ENCODE measurements around the gene KLF16. TPM values are rescaled to one million over a fixed set of nuclear protein-coding genes. Genes with fewer than 3 reads are reported as not detected.

The KLF16 gene
- total and polyA plus RNA-seq, 10 of the 15 experiments (the other 5 are each of a cell fraction or from before 2014, with no cell fraction given) = 0.03 to 41.2 (median 2.6) TPM

DNA sequence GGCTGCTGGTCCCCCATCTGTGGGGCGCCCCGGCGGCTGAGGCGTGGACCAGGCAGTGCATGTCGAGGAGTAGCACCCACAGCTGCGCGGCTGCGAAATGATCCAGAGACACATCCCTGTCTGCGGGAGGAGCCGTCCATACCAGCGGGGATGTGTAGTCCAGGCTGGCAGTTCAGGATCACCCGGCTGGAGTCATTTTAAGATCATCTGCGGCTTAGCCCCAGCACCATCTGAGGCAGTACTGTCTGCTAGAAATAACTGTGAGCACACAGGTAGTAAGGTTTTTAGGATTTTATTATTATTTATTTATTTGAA lies 44.9 kb upstream of the KLF16 start:
- H3K4me1 ChIP-seq (ENCODE audit: control insufficient read depth, insufficient read depth, low read length) = peaks cover 31% of the 10 kb centered on the region
- H3K4me3 ChIP-seq = no peak overlapping the region
- WGBS (ENCODE audit: insufficient coverage, insufficient replicate concordance, low lambda C conversion rate, missing lambda C conversion rate) = over 99% methylated on average over 13 of the region's 13 CpGs
- intact Hi-C loops (cut with micrococcal nuclease; ENCODE audit: unreplicated experiment) (loop anchor here (5.0 to 10.0 kb wide), 2 partner anchors 109 to 186 kb away; partner anchors contain the start of genes BTBD2, IZUMO4 and MOB3A), in situ Hi-C loops (cut with MboI) (no loop called here)
- H3K4me2 ChIP-seq (ENCODE audit: control insufficient read depth, insufficient read depth) = peak overlapping the region; percentile 60; the same call in 1 of the 2 replicates
- no TSS peak for BruUV-seq (replicated peaks)
- H3K27me3 ChIP-seq (replicated peaks in 1 of 2; ENCODE audit: control insufficient read depth in 2 of 2, insufficient read depth in 2 of 2, low read length in 1 of 2) = no peaks in the 10 kb centered on the region
- H3K27ac ChIP-seq (ENCODE audit: control insufficient read depth, insufficient read depth) = no peak overlapping the region
- ATAC-seq (no peak), DNase-seq (ENCODE audit: low read depth, low spot score) (no peak), FAIRE-seq (no peak)
- H3K36me3 ChIP-seq (ENCODE audit: control insufficient read depth in 2 of 2, insufficient read depth in 2 of 2, low read length in 1 of 2) = no peaks in the 10 kb centered on the region; a peak in 2 of 4 replicates
- H2AFZ ChIP-seq (ENCODE audit: control insufficient read depth, low read depth, low read length) = no peak overlapping the region
- ChIA-PET SMC1A (ENCODE audit: uncharacterized antibody, unreplicated experiment) (no interaction called here), CTCF (interaction anchor here (0.9 kb wide), 1 partner anchor 34 kb away, joined by 3 read pairs; no protein-coding TSS in a partner anchor), POLR2A (interaction anchor here (1.0 kb wide), 1 partner anchor 20 kb away, joined by 3 read pairs; no protein-coding TSS in a partner anchor), RAD21 (ENCODE audit: unreplicated experiment) (interaction anchor here (0.9 kb wide), 1 partner anchor 33 kb away, joined by 3 read pairs; no protein-coding TSS in a partner anchor)
- no peak overlapping the region for H3K9ac ChIP-seq (ENCODE audit: control insufficient read depth, insufficient read depth, low read length)
- peaks cover 36% of the 10 kb centered on the region for H3K79me2 ChIP-seq (ENCODE audit: control insufficient read depth, insufficient read depth, low read length)
- no peaks in the 10 kb centered on the region for H3K9me3 ChIP-seq (replicated peaks; ENCODE audit: control insufficient read depth, insufficient read depth, low read length)
- TF ChIP-seq LARP7 (IDR thresholded peaks at IDR 0.05) (0 out of 2 replicates have a peak, but pooled peaks have one; percentile 17), FOXM1 (IDR thresholded peaks at IDR 0.05; ENCODE audit: low read depth, low read length) (no peak)
- no peaks in the 10 kb centered on the region for H4K20me1 ChIP-seq (ENCODE audit: control insufficient read depth, insufficient read depth)

DNA sequence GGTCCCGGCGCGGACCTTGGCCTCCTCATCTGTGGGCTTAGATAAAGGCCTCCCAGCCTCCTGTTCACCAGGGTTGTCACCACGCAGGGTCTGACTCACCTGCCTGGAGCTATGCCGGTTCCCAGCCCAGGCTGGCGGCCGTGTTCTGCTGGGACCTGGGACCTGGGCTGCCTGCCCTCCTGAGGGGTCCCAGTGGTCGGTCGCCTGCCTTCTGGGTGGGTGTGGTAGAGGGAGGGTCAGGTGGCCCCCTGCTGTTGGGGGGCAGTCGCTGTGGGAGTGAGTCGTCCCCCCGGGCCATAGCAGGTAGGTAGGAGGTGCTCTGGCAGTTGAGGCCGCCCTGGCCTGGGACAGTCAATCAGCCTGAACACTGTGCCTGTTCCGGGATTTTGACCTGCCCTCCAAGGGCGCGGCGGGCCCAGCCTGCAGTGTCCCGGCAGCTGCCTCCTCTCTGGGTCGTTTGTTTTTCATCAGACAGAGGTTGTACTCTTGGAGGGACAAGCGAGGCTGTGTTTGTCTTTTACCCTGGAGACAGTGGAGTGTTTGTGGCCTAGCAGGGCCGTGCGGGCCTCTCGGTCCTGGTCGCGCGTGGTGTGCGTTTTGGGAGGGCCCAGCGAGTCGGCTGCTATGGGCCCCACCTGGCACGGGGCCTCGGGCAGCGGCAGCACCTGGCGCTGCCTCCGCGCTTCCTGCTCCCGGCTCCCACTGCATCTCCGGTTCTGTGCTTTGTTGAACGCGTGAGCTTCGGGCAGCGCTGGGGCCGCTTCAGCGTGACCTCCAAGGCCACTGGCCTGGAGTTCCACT lies 44.4 kb upstream of the KLF16 start:
- ChIA-PET CTCF (interaction anchor here (0.6 kb wide), 1 partner anchor 562 kb away, joined by 3 read pairs; no protein-coding TSS in a partner anchor), SMC1A (ENCODE audit: uncharacterized antibody, unreplicated experiment) (no interaction called here), POLR2A (interaction anchor here (1.0 kb wide), 1 partner anchor 20 kb away, joined by 3 read pairs; no protein-coding TSS in a partner anchor), RAD21 (ENCODE audit: unreplicated experiment) (no interaction called here)
- H3K4me1 ChIP-seq (ENCODE audit: control insufficient read depth, insufficient read depth, low read length) = peaks cover 36% of the 10 kb centered on the region
- TF ChIP-seq SUPT20H (IDR thresholded peaks at IDR 0.05; ENCODE audit: borderline replicate concordance, control insufficient read depth, low read depth, low read length) (no peak), POLR2A (IDR thresholded peaks at IDR 0.05; ENCODE audit: low read depth, low read length) (peak; percentile 29; the same call in 1 of the 2 replicates)
- H4K20me1 ChIP-seq (ENCODE audit: control insufficient read depth, insufficient read depth) = no peaks in the 10 kb centered on the region
- peaks cover 36% of the 10 kb centered on the region for H3K79me2 ChIP-seq (ENCODE audit: control insufficient read depth, insufficient read depth, low read length)
- DNase-seq (ENCODE audit: low read depth, low spot score) (no peak), FAIRE-seq (no peak), ATAC-seq (no peak)
- H3K9me3 ChIP-seq (replicated peaks; ENCODE audit: control insufficient read depth, insufficient read depth, low read length) = no peaks in the 10 kb centered on the region
- no peak overlapping the region for H3K27ac ChIP-seq (ENCODE audit: control insufficient read depth, insufficient read depth)
- no TSS peak for BruUV-seq (replicated peaks)
- WGBS (ENCODE audit: insufficient coverage, insufficient replicate concordance, low lambda C conversion rate, missing lambda C conversion rate) = 94% methylated on average over 33 of the region's 43 CpGs
- H2AFZ ChIP-seq (ENCODE audit: control insufficient read depth, low read depth, low read length) = no peak overlapping the region
- H3K4me2 ChIP-seq (ENCODE audit: control insufficient read depth, insufficient read depth) = peak overlapping the region; percentile 60
- no peaks in the 10 kb centered on the region for H3K27me3 ChIP-seq (replicated peaks in 1 of 2; ENCODE audit: control insufficient read depth in 2 of 2, insufficient read depth in 2 of 2, low read length in 1 of 2)
- in situ Hi-C loops (cut with MboI) (no loop called here), intact Hi-C loops (cut with micrococcal nuclease; ENCODE audit: unreplicated experiment) (loop anchor here (5.0 to 10.0 kb wide), 2 partner anchors 110 to 187 kb away; partner anchors contain the start of genes BTBD2, IZUMO4 and MOB3A)
- no peaks in the 10 kb centered on the region; a peak in 1 of 4 replicates for H3K36me3 ChIP-seq (ENCODE audit: control insufficient read depth in 2 of 2, insufficient read depth in 2 of 2, low read length in 1 of 2)
- no peak overlapping the region for H3K4me3 ChIP-seq
- no peak overlapping the region for H3K9ac ChIP-seq (ENCODE audit: control insufficient read depth, insufficient read depth, low read length)
